ENCODE data around the gene AWAT1. TPM values are rescaled to one million over a fixed set of nuclear protein-coding genes. Genes with fewer than 3 reads are reported as not detected.
"Not testable (repeated sequence)": the region's sequence is repeated elsewhere in the genome, so short reads cannot be mapped to it uniquely, and the experiment has no call there.

Gene AWAT1
- total and polyA plus RNA-seq, 2 experiments from 2014 or later = not detected

DNA sequence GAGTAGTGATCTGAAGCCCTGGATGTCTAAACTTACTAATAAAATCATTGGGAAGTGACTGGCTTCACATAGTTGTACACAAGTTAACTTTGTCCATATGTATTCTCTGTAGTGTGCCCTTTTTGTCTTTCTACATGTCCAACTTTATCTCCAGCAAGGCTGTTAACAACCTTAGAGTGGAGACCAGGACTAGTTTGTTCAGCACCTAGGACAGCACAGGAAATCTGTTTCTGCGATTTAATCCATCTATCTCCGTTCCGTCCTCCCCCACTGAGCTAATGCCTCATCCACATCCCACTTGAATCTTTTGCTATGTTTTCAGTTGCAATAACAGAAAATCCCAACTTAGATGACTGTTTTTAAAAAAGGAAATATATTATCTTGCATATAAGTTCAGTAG, 30.3 kb downstream of the AWAT1 start:
- Histone ChIP-seq H3K4me1 (ENCODE audit: insufficient read depth) (no peaks in the 10 kb centered on the region), H3K79me2 (ENCODE audit: insufficient read depth) (no peaks in the 10 kb centered on the region), H2AFZ (no peak overlapping the region), H3F3A (ENCODE audit: insufficient read depth) (no peaks in the 10 kb centered on the region), H3K27ac (no peak overlapping the region), H4K20me1 (ENCODE audit: insufficient read depth) (no peaks in the 10 kb centered on the region), H3K9me2 (ENCODE audit: insufficient read depth) (no peaks in the 10 kb centered on the region), H3K4me2 (ENCODE audit: unreplicated experiment) (no peak overlapping the region), H3K9me3 (ENCODE audit: low read depth) (no peaks in the 10 kb centered on the region), H3K36me3 (ENCODE audit: low read depth) (no peaks in the 10 kb centered on the region), H3K27me3 (replicated peaks; ENCODE audit: insufficient read depth) (no peaks in the 10 kb centered on the region), H3K9ac (no peak overlapping the region), H3K4me3 (no peak overlapping the region)
- DNase-seq = no peak
- 45 to 46% methylated on average over 3 of the region's 3 CpGs for whole genome bisulfite sequencing, 2 experiments (ENCODE audit: low coverage in 1 of 2, low lambda C conversion rate in 2 of 2, missing lambda C conversion rate in 2 of 2)
- in situ Hi-C loops (cut with MboI) = no loop called here
- no peak for TF ChIP-seq EZH2 (IDR thresholded peaks at IDR 0.05; ENCODE audit: insufficient read depth, poor library complexity, severe bottlenecking)
- TF ChIP-seq EZH2phosphoT487 (IDR thresholded peaks at IDR 0.05; ENCODE audit: insufficient read depth, low read depth) = no peak

DNA sequence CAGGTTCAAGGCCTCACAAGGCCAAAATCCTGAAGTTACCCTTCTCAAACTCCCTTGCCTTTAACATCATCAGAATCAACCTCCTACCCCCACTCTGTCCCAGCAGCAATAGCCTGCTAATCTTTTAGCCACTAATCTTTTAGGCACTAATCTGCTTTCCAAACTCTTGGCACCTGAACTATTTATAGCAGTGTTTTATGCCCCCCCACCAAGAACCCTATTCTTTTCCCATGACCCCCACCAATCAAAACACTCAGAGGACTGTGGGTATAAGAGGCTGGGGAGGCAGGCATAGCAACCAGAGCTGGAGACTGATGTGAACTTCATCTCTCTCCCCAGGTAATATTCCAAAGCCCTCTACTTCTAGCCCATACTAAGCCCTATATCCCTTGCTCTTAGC, 33.6 kb downstream of the AWAT1 start, which contains the start of gene ARR3:
Gene ARR3, plus strand, starts transcription at position 301 of the 400 bp plus-strand sequence. CDS start 1,052 bp downstream, outside the sequence.
- Histone ChIP-seq H3K4me1 (ENCODE audit: insufficient read depth) (no peaks in the 10 kb centered on the region), H2AFZ (no peak within 1 kb of the TSS), H3K4me2 (ENCODE audit: unreplicated experiment) (no peak within 1 kb of the TSS), H3K27ac (no peak within 1 kb of the TSS), H3K9me3 (ENCODE audit: low read depth) (no peaks in the 10 kb centered on the region), H3K36me3 (ENCODE audit: low read depth) (no peaks in the 10 kb centered on the region), H3F3A (ENCODE audit: insufficient read depth) (no peaks in the 10 kb centered on the region), H3K27me3 (replicated peaks; ENCODE audit: insufficient read depth) (no peaks in the 10 kb centered on the region), H3K79me2 (ENCODE audit: insufficient read depth) (no peaks in the 10 kb centered on the region), H3K4me3 (no peak within 1 kb of the TSS), H3K9ac (no peak within 1 kb of the TSS), H4K20me1 (ENCODE audit: insufficient read depth) (no peaks in the 10 kb centered on the region), H3K9me2 (ENCODE audit: insufficient read depth) (no peaks in the 10 kb centered on the region)
- in situ Hi-C loops (cut with MboI) = no loop called here
- TF ChIP-seq EZH2 (IDR thresholded peaks at IDR 0.05; ENCODE audit: insufficient read depth, poor library complexity, severe bottlenecking) (no peak), EZH2phosphoT487 (IDR thresholded peaks at IDR 0.05; ENCODE audit: insufficient read depth, low read depth) (no peak)
- DNase-seq = no peak

DNA sequence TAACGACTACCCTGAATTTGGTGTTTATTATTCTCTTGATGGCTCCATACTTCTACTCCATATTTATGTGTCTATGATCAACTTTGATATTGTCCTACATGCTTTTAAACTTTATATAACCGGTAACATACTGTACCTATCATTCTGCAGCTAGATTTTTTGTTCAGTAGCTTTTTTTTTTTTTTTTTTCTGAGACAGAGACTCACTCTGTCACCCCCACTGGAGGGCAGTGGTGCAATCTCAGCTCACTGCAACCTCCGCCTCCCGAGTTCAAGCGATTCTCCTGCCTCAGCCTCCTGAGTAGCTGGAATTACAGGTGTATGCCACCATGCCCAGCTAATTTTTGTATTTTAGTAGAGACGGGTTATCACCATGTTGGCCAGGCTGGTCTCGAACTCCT, 39.6 kb downstream of the AWAT1 start:
- H3K9ac ChIP-seq; H4K20me1 ChIP-seq (ENCODE audit: insufficient read depth); H3K9me3 ChIP-seq (ENCODE audit: low read depth); H3F3A ChIP-seq (ENCODE audit: insufficient read depth); H3K4me3 ChIP-seq; H3K4me2 ChIP-seq (ENCODE audit: unreplicated experiment); H3K9me2 ChIP-seq (ENCODE audit: insufficient read depth); H2AFZ ChIP-seq; H3K27ac ChIP-seq; in situ Hi-C loops (cut with MboI); H3K4me1 ChIP-seq (ENCODE audit: insufficient read depth); H3K27me3 ChIP-seq (replicated peaks; ENCODE audit: insufficient read depth); H3K36me3 ChIP-seq (ENCODE audit: low read depth); DNase-seq; H3K79me2 ChIP-seq (ENCODE audit: insufficient read depth): not testable (repeated sequence)
- WGBS, 2 experiments (ENCODE audit: low coverage in 1 of 2, low lambda C conversion rate in 2 of 2, missing lambda C conversion rate in 2 of 2) = 81 to 90% methylated on average over 7 of the region's 7 CpGs

GRCh38 chrX:70279081-70279480, 44.6 kb downstream of the AWAT1 start:
- Histone ChIP-seq H3K9ac (no peak overlapping the region), H3K27me3 (replicated peaks; ENCODE audit: insufficient read depth) (no peaks in the 10 kb centered on the region), H3K9me2 (ENCODE audit: insufficient read depth) (no peaks in the 10 kb centered on the region), H3K9me3 (ENCODE audit: low read depth) (no peaks in the 10 kb centered on the region), H3K4me3 (no peak overlapping the region), H3K27ac (no peak overlapping the region), H3K36me3 (ENCODE audit: low read depth) (no peaks in the 10 kb centered on the region), H3K79me2 (ENCODE audit: insufficient read depth) (no peaks in the 10 kb centered on the region), H2AFZ (no peak overlapping the region), H3K4me2 (ENCODE audit: unreplicated experiment) (no peak overlapping the region), H3K4me1 (ENCODE audit: insufficient read depth) (no peaks in the 10 kb centered on the region), H3F3A (ENCODE audit: insufficient read depth) (no peaks in the 10 kb centered on the region), H4K20me1 (ENCODE audit: insufficient read depth) (no peaks in the 10 kb centered on the region)
- no peak for TF ChIP-seq EZH2 (IDR thresholded peaks at IDR 0.05; ENCODE audit: insufficient read depth, poor library complexity, severe bottlenecking)
- no peak for TF ChIP-seq EZH2phosphoT487 (IDR thresholded peaks at IDR 0.05; ENCODE audit: insufficient read depth, low read depth)
- DNase-seq = no peak
- in situ Hi-C loops (cut with MboI) = no loop called here
- 88 to 99% methylated on average over 3 of the region's 3 CpGs for WGBS, 2 experiments (ENCODE audit: low coverage in 1 of 2, low lambda C conversion rate in 2 of 2, missing lambda C conversion rate in 2 of 2)

DNA sequence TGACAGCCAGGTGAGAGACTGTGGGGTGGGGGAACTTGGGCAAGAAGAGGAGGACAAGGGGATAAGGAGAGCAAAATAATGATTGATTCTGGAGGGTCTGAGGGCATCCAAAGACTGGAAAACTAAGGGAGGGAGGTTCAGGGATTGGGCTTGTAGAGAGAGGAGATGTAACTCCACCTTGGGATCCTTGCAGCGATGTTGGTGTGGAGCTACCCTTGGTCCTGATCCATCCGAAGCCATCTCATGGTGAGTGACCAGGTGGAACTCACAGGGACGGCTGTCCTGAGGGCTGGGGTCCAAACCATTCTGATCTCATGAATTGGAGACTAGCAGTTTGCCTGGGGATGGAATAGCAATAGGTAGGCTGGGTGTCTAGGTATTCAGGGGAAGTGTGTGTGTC, 46.1 kb downstream of the AWAT1 start:
- Histone ChIP-seq H3K4me3 (no peak overlapping the region), H3K27me3 (replicated peaks; ENCODE audit: insufficient read depth) (no peaks in the 10 kb centered on the region), H3K4me1 (ENCODE audit: insufficient read depth) (no peaks in the 10 kb centered on the region), H4K20me1 (ENCODE audit: insufficient read depth) (no peaks in the 10 kb centered on the region), H3F3A (ENCODE audit: insufficient read depth) (no peaks in the 10 kb centered on the region), H3K36me3 (ENCODE audit: low read depth) (no peaks in the 10 kb centered on the region), H3K27ac (no peak overlapping the region), H3K4me2 (ENCODE audit: unreplicated experiment) (no peak overlapping the region), H3K9me3 (ENCODE audit: low read depth) (no peaks in the 10 kb centered on the region), H3K9me2 (ENCODE audit: insufficient read depth) (no peaks in the 10 kb centered on the region), H3K79me2 (ENCODE audit: insufficient read depth) (no peaks in the 10 kb centered on the region), H2AFZ (no peak overlapping the region), H3K9ac (no peak overlapping the region)
- TF ChIP-seq EZH2 (IDR thresholded peaks at IDR 0.05; ENCODE audit: insufficient read depth, poor library complexity, severe bottlenecking) (no peak), EZH2phosphoT487 (IDR thresholded peaks at IDR 0.05; ENCODE audit: insufficient read depth, low read depth) (no peak)
- in situ Hi-C loops (cut with MboI) = no loop called here
- no peak for DNase-seq
- 97 to 100% methylated on average over 3 of the region's 3 CpGs for WGBS, 2 experiments (ENCODE audit: low coverage in 1 of 2, low lambda C conversion rate in 2 of 2, missing lambda C conversion rate in 2 of 2)
